Keratinocyte (primary cell): ENCODE measurements around the gene LMNTD1. TPM values are rescaled to one million over a fixed set of nuclear protein-coding genes. Genes with fewer than 3 reads are reported as not detected.

Experiments used
- DNase-seq: peaks from one replicate; pipeline ENCODE4 v3.0.0-alpha.2; 2011; ENCODE audit warnings: low read depth, missing footprints, low spot score
- FAIRE-seq: peaks from 2 replicates; lab custom pipeline; 2011; peaks lifted over from hg19 to GRCh38; lab: Jason Lieb, UNC
- H2AFZ ChIP-seq: 2 replicates; pipeline ENCODE4 v1.6.0; 2012; ENCODE audit warnings: low read length, control low read depth, inconsistent platforms; ENCODE audit not compliant: control insufficient read depth
- H3K27ac ChIP-seq: 2 replicates; pipeline ENCODE4 v1.5.1; 2011; ENCODE audit warnings: low read length; ENCODE audit not compliant: control insufficient read depth, insufficient read depth
- H3K27me3 ChIP-seq: 3 replicates; pipeline ENCODE4 v1.6.0; 2011; ENCODE audit warnings: low read length; ENCODE audit not compliant: control insufficient read depth, insufficient read depth; ENCODE audit errors: extremely low read depth
- H3K36me3 ChIP-seq, 2 experiments: 2 replicates in 1 of 2; 3 replicates in 1 of 2; pipeline ENCODE4 v1.5.1; 2011; ENCODE audit warnings: low read length in 2 of 2, mild to moderate bottlenecking in 1 of 2; ENCODE audit not compliant: control insufficient read depth in 2 of 2, insufficient read depth in 2 of 2; ENCODE audit errors: extremely low read depth in 1 of 2
- H3K4me1 ChIP-seq: 3 replicates; pipeline ENCODE4 v1.5.1; 2011; ENCODE audit warnings: low read length; ENCODE audit not compliant: control insufficient read depth, insufficient read depth; ENCODE audit errors: extremely low read depth
- H3K4me2 ChIP-seq: 3 replicates; pipeline ENCODE4 v1.6.0; 2011; ENCODE audit warnings: low read depth, low read length; ENCODE audit not compliant: control insufficient read depth, insufficient read depth; ENCODE audit errors: extremely low read depth
- H3K4me3 ChIP-seq, 3 experiments: fragments of 200-600 bp in 1 of 3; sonication (generic) in 1 of 3; 2 replicates in 2 of 3; 3 replicates in 1 of 3; pipeline ENCODE4 v1.5.1; 2011 to 2016; ENCODE audit warnings: low read length in 3 of 3, mild to moderate bottlenecking in 3 of 3, control low read depth in 2 of 3, inconsistent platforms in 1 of 3, low read depth in 1 of 3, mixed read lengths in 1 of 3, mixed run types in 1 of 3, moderate library complexity in 1 of 3; ENCODE audit not compliant: control insufficient read depth in 2 of 3, insufficient read depth in 2 of 3; ENCODE audit errors: extremely low read depth in 1 of 3
- H3K79me2 ChIP-seq: 2 replicates; pipeline ENCODE4 v1.6.0; 2012; ENCODE audit warnings: low read length; ENCODE audit not compliant: control insufficient read depth, insufficient read depth
- H3K9ac ChIP-seq: 3 replicates; pipeline ENCODE4 v1.6.0; 2011; ENCODE audit warnings: low read length; ENCODE audit not compliant: control insufficient read depth, insufficient read depth; ENCODE audit errors: extremely low read depth
- H3K9me1 ChIP-seq: 3 replicates; pipeline ENCODE4 v1.6.0; 2011; ENCODE audit warnings: low read length; ENCODE audit not compliant: control insufficient read depth, insufficient read depth; ENCODE audit errors: extremely low read depth
- H3K9me3 ChIP-seq: 2 replicates; pipeline ENCODE4 v1.5.1; 2012; ENCODE audit warnings: low read depth, low read length; ENCODE audit not compliant: control insufficient read depth
- H4K20me1 ChIP-seq: 3 replicates; pipeline ENCODE4 v1.6.0; 2011; ENCODE audit warnings: low read length; ENCODE audit not compliant: control insufficient read depth, insufficient read depth; ENCODE audit errors: extremely low read depth
- CTCF ChIP-seq, 3 experiments: IDR thresholded peaks in 1 of 3; conservative IDR thresholded peaks in 1 of 3; optimal IDR thresholded peaks in 1 of 3; 2 replicates in 2 of 3; 3 replicates in 1 of 3; pipeline versions ENCODE3 to v1.5.1; 2011; ENCODE audit warnings: low read length in 3 of 3, mild to moderate bottlenecking in 3 of 3, moderate library complexity in 2 of 3, control low read depth in 1 of 3, inconsistent platforms in 1 of 3; ENCODE audit not compliant: insufficient read depth in 2 of 3; ENCODE audit errors: extremely low read depth in 1 of 3
- EZH2 ChIP-seq: IDR thresholded peaks from one replicate; pipeline ENCODE4 v1.6.1; 2012; ENCODE audit warnings: inconsistent platforms, mild to moderate bottlenecking, low read length, moderate library complexity
- dilution Hi-C: fragments of 300-500 bp; cut with MboI; formaldehyde crosslinking; loops from one replicate; pipeline ENCODE4 v1.7.0; 2020; ENCODE audit warnings: low sequenced_read_pairs; ENCODE audit not compliant: extremely low pct_ligation_motif_present
- polyA plus RNA-seq, 5 experiments: library from polyadenylated mRNA; depleted of rRNA in 3 of 5; stranded (reverse) in 3 of 5; stranded (forward) in 1 of 5; unstranded in 1 of 5; fragments of >200 nt; gene quantifications; 1 replicate in 1 of 5; 2 replicates in 3 of 5; 3 replicates in 1 of 5; pipeline versions ENCODE4 v1.2.1 to v1.2.3, GENCODE V29; 2011 to 2012; ENCODE audit warnings: missing spikeins in 2 of 5, low read depth in 1 of 5, low replicate concordance in 1 of 5

The LMNTD1 gene
- polyA plus RNA-seq, 1 donor (not counting 4 experiments of a cell fraction or from before 2014, with no cell fraction given), result 0.42 TPM

- Histone ChIP-seq H3K27ac (no peak overlapping the region), H4K20me1 (no peaks in the 10 kb centered on the region), H2AFZ (no peak overlapping the region), H3K27me3 (no peaks in the 10 kb centered on the region), H3K4me1 (no peaks in the 10 kb centered on the region), H3K9me3 (peaks cover 2% of the 10 kb centered on the region), H3K9me1 (no peaks in the 10 kb centered on the region), H3K36me3 (no peaks in the 10 kb centered on the region), H3K4me2 (no peak overlapping the region), H3K79me2 (no peaks in the 10 kb centered on the region), H3K9ac (no peak overlapping the region), H3K4me3 (no peak overlapping the region)
- dilution Hi-C loops, result no loop called here
- no peak for DNase-seq
- no peak for FAIRE-seq
- TF ChIP-seq CTCF (optimal IDR thresholded peaks at IDR 0.05 in 1 of 3, IDR thresholded peaks at IDR 0.05 in 1 of 3, conservative IDR thresholded peaks at IDR 0.05 in 1 of 3; ENCODE audit: extremely low read depth in 1 of 3, insufficient read depth in 2 of 3, low read length in 3 of 3) (no peak), EZH2 (no peak)
Observed at GRCh38 chr12:25503666-25504065, 49.4 kb downstream of the LMNTD1 start.

GRCh38 chr12:25502596-25502995 is 50.5 kb downstream of the LMNTD1 start:
- Histone ChIP-seq H3K9me1 (no peaks in the 10 kb centered on the region), H3K79me2 (no peaks in the 10 kb centered on the region), H3K27me3 (no peaks in the 10 kb centered on the region), H4K20me1 (no peaks in the 10 kb centered on the region), H3K9ac (no peak overlapping the region), H2AFZ (no peak overlapping the region), H3K36me3 (no peaks in the 10 kb centered on the region), H3K4me2 (no peak overlapping the region), H3K27ac (no peak overlapping the region), H3K9me3 (peaks cover 4% of the 10 kb centered on the region), H3K4me1 (no peaks in the 10 kb centered on the region), H3K4me3 (no peak overlapping the region)
- FAIRE-seq (no peak), DNase-seq (no peak)
- no peak for TF ChIP-seq EZH2
- no peak for TF ChIP-seq CTCF (optimal IDR thresholded peaks at IDR 0.05 in 1 of 3, IDR thresholded peaks at IDR 0.05 in 1 of 3, conservative IDR thresholded peaks at IDR 0.05 in 1 of 3; ENCODE audit: extremely low read depth in 1 of 3, insufficient read depth in 2 of 3, low read length in 3 of 3)
- dilution Hi-C loops, result no loop called here
